ENCODE data around the gene SASH1. TPM values are rescaled to one million over a fixed set of nuclear protein-coding genes. Genes with fewer than 3 reads are reported as not detected.
"Not testable (repeated sequence)": the region's sequence is repeated elsewhere in the genome, so short reads cannot be mapped to it uniquely, and the experiment has no call there.

SASH1 gene
- total RNA-seq, 2 donors from 2014 or later: 14.9 to 16.4 TPM

DNA sequence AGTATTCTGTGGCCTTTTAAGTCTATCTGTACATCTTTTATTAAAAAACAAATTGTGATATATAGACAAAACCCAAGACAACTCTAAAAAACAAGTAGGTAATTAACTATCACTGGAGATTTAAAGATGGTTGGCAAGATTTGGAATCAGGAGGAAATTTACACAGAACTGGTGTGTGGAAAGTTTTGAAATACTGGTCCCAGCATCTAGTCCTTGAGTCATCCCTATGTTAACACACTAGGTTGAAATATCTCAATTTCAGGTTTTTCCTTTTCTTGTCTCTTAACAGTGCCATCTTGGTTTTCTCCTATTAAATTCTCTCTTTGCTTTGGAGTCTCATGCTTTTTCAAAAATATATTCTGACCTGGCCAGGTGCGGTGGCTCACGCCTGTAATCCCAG lies 27.5 kb downstream of the SASH1 start:
- H3K27ac ChIP-seq: no peak overlapping the region
- H3K9ac ChIP-seq (ENCODE audit: low read depth in 2 of 2, low read length in 2 of 2): no peak overlapping the region
- intact Hi-C loops (cut with DNase I): no loop called here
- no peaks in the 10 kb centered on the region for H3K9me3 ChIP-seq
- H3K4me1 ChIP-seq: no peaks in the 10 kb centered on the region
- no peak for TF ChIP-seq CTCF (IDR thresholded peaks at IDR 0.05)
- no peak for DNase-seq
- H3K27me3 ChIP-seq: no peaks in the 10 kb centered on the region
- H3K4me3 ChIP-seq: no peak overlapping the region
- H3K36me3 ChIP-seq: no peaks in the 10 kb centered on the region

DNA sequence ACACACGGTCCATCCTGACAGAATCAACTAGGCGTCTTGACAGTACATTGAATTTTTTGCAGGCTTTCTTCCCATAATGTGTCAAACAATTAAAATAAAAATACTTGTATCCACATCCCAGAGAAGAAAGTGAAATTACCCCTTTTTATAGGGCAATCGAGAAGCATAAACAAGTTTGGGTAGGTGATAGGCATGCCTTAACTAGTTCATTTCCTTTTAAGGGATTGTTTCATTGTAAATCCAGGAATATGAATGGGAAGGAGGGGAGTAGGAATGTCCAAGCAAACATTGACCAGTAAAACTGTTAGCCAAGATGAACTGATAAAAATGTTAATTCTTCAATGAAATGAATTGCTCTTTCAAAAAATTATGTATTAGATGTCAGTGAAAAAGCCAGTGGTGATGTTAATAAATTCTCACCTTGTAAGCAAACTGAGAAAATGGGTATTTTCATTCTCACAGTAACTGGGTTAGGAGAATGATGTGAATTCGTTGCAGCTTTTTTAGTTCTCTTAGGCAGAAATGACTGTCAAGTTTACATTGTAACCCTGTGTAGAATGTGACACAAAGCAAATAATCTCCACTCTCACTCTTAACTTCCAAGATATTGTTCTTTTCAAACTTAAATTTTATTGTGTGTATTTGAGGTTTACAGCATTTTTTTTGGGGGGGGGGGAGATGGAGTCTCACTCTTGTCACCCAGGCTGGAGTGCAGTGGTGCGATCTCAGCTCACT lies 31.6 kb downstream of the SASH1 start:
- no peak overlapping the region for H3K27ac ChIP-seq
- intact Hi-C loops (cut with DNase I): no loop called here
- no peaks in the 10 kb centered on the region for H3K27me3 ChIP-seq
- H3K9me3 ChIP-seq: no peaks in the 10 kb centered on the region
- H3K36me3 ChIP-seq: no peaks in the 10 kb centered on the region
- no peak overlapping the region for H3K4me3 ChIP-seq
- no peak overlapping the region for H3K9ac ChIP-seq (ENCODE audit: low read depth in 2 of 2, low read length in 2 of 2)
- DNase-seq: no peak
- TF ChIP-seq CTCF (IDR thresholded peaks at IDR 0.05): no peak
- no peaks in the 10 kb centered on the region for H3K4me1 ChIP-seq

DNA sequence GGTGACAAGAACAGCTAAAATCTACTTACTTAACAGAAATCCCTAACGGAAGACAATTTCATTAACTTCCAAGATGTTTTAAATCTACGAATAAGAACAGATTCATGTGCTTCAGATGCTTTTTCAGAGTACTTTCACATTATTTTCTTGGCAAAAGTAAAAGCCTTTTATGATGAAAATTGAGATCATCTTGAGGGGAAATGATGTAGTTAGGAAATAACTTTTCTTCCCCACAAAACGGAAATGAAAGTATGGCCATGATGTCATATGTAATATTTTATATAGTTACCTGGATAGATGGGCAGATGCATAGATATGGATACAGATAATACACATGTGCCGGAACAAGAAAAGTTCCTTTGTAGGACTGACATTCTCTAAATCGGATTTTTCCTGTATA lies 32.8 kb downstream of the SASH1 start:
- no peak for TF ChIP-seq CTCF (IDR thresholded peaks at IDR 0.05)

DNA sequence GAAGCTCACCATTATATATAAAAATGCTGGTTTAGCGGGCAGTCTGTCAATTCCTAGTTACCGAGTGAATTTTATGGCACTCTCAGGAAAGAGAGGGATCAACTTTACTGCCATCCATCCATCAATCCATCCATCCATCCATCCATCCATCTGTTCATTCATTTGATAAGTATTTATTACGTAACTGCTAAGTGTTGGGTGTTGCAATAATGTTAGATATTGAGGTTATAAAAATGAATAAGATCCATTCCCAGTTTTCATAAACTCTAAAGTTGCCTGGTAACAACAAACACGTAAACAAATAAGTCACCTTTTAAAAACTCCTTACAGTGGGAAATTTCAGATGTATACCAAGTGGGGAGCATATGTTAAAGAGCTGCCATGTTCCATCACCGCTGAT lies 36.8 kb downstream of the SASH1 start:
- Histone ChIP-seq H3K4me1 (no peaks in the 10 kb centered on the region), H3K9ac (ENCODE audit: low read depth in 2 of 2, low read length in 2 of 2) (no peak overlapping the region), H3K27ac (no peak overlapping the region), H3K9me3 (no peaks in the 10 kb centered on the region), H3K36me3 (no peaks in the 10 kb centered on the region), H3K27me3 (no peaks in the 10 kb centered on the region), H3K4me3 (no peak overlapping the region)
- intact Hi-C loops (cut with DNase I): no loop called here
- DNase-seq: no peak
- TF ChIP-seq CTCF (IDR thresholded peaks at IDR 0.05): no peak

More for the DNA sequence above, 32.8 kb downstream of the SASH1 start:
- Histone ChIP-seq H3K9ac (ENCODE audit: low read depth in 2 of 2, low read length in 2 of 2) (no peak overlapping the region), H3K9me3 (no peaks in the 10 kb centered on the region), H3K27ac (no peak overlapping the region), H3K4me3 (no peak overlapping the region), H3K4me1 (no peaks in the 10 kb centered on the region), H3K36me3 (no peaks in the 10 kb centered on the region), H3K27me3 (no peaks in the 10 kb centered on the region)
- intact Hi-C loops (cut with DNase I): no loop called here
- DNase-seq: no peak

DNA sequence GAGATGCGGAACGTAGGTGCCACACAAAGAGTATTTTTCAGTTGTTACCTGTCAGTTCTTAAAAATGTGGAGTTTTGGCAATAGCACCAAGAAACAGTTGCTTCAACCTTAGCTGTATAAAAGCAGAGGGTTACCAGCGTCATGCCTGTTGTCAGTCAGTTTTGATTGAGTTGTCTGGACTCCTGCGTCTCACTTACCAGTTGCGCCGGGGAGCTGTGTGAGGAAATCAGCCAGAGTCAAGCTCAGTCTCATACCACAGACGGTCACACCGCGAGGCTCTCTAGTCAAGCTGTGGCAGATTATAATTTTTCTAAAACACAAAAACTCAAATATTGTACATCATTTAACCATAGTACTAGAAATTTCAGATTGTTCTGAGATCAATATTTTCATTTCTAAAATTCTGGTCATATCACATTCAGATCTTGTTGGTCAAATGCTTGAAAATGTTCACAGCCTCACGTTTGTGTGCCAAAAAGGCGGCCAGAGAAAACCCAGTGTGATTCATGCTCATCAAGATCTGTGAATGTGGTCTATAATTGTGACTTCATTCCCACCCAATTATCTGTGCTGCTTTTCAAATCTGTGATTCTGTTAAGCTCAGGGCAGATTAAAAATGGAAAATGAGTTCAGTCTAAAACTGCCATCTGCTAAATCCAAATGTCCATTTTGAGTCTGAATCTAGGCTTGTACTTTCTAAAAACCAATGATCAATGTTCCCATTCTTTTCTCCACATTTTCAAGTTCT lies 37.5 kb downstream of the SASH1 start:
- no peak overlapping the region for H3K4me3 ChIP-seq
- no peaks in the 10 kb centered on the region for H3K36me3 ChIP-seq
- H3K9me3 ChIP-seq: no peaks in the 10 kb centered on the region
- H3K27me3 ChIP-seq: no peaks in the 10 kb centered on the region
- no peak overlapping the region for H3K9ac ChIP-seq (ENCODE audit: low read depth in 2 of 2, low read length in 2 of 2)
- intact Hi-C loops (cut with DNase I): no loop called here
- TF ChIP-seq CTCF (IDR thresholded peaks at IDR 0.05): no peak
- no peaks in the 10 kb centered on the region for H3K4me1 ChIP-seq
- no peak for DNase-seq
- H3K27ac ChIP-seq: no peak overlapping the region

GRCh38 chr6:148382051-148382450 lies 39.4 kb downstream of the SASH1 start:
- DNase-seq; H3K9ac ChIP-seq (ENCODE audit: low read depth in 2 of 2, low read length in 2 of 2); intact Hi-C loops (cut with DNase I); H3K4me3 ChIP-seq; H3K9me3 ChIP-seq; H3K4me1 ChIP-seq; H3K27ac ChIP-seq; H3K36me3 ChIP-seq; H3K27me3 ChIP-seq: not testable (repeated sequence)
